ENCODE results near the gene ZNF839.

GRCh38 chr14:102356280-102356679 is 36.7 kb downstream of the ZNF839 start:
- TF ChIP-seq CTCF (conservative IDR thresholded peaks at IDR 0.05; ENCODE audit: low read length) = no peak
- no peak for TF ChIP-seq EZH2phosphoT487 (IDR thresholded peaks at IDR 0.05; ENCODE audit: borderline replicate concordance, low read depth, low read length)
